OCI-LY1 (cell line): Measurements from ENCODE around the gene GALR3.

ENCODE experiments used
- H2AFZ ChIP-seq: fragments of 200-600 bp; sonication (generic), shearing (Covaris generic); 2 replicates; pipeline ENCODE4 v1.6.0; 2014; ENCODE audit warnings: antibody characterized with exemption, mild to moderate bottlenecking, low read length
- H3F3A ChIP-seq: fragments of 200-600 bp; sonication (generic), shearing (Covaris generic); 2 replicates; pipeline ENCODE4 v1.6.0; 2014; ENCODE audit warnings: mild to moderate bottlenecking, antibody characterized with exemption, low read length, moderate library complexity; ENCODE audit not compliant: insufficient read depth
- H3K27ac ChIP-seq: fragments of 200-600 bp; sonication (generic); 2 replicates; pipeline ENCODE4 v1.5.1; 2014; ENCODE audit warnings: low read length, mixed run types, mild to moderate bottlenecking, low read depth; ENCODE audit not compliant: poor library complexity, severe bottlenecking
- H3K27me3 ChIP-seq: fragments of 200-600 bp; sonication (generic); 2 replicates; pipeline ENCODE4 v1.6.0; 2014; ENCODE audit warnings: antibody characterized with exemption, mild to moderate bottlenecking, low read length, moderate library complexity; ENCODE audit not compliant: insufficient read depth
- H3K36me3 ChIP-seq: fragments of 200-600 bp; sonication (generic); 2 replicates; pipeline ENCODE4 v1.6.1; 2014; ENCODE audit warnings: mild to moderate bottlenecking, antibody characterized with exemption, low read length, moderate library complexity, mixed read lengths; ENCODE audit not compliant: insufficient read depth
- H3K4me1 ChIP-seq: fragments of 200-600 bp; sonication (generic); 2 replicates; pipeline ENCODE4 v1.5.1; 2014; ENCODE audit warnings: mild to moderate bottlenecking, low read length, moderate library complexity; ENCODE audit not compliant: insufficient read depth, severe bottlenecking
- H3K4me2 ChIP-seq: fragments of 200-600 bp; sonication (generic), shearing (Covaris generic); 2 replicates; pipeline ENCODE4 v1.6.1; 2014; ENCODE audit warnings: low read length
- H3K4me3 ChIP-seq: fragments of 200-600 bp; sonication (generic); 2 replicates; pipeline ENCODE4 v1.5.1; 2014; ENCODE audit warnings: low read length, low read depth, mild to moderate bottlenecking, mixed read lengths; ENCODE audit not compliant: poor library complexity, severe bottlenecking
- H3K79me2 ChIP-seq: fragments of 200-600 bp; shearing (Covaris generic); 2 replicates; pipeline ENCODE4 v1.6.1; 2016; ENCODE audit warnings: mixed run types, low read length, mixed read lengths; ENCODE audit not compliant: insufficient read depth
- H3K9ac ChIP-seq: fragments of 200-600 bp; sonication (generic), shearing (Covaris generic); 2 replicates; pipeline ENCODE4 v1.6.1; 2014; ENCODE audit warnings: mild to moderate bottlenecking, low read length, mixed read lengths
- H3K9me2 ChIP-seq: fragments of 200-600 bp; sonication (generic), shearing (Covaris generic); 2 replicates; pipeline ENCODE4 v1.6.1; 2014; ENCODE audit warnings: low read depth, mild to moderate bottlenecking, low read length, mixed read lengths
- H3K9me3 ChIP-seq: fragments of 200-600 bp; shearing (Covaris generic); 2 replicates; pipeline ENCODE4 v1.6.1; 2014; ENCODE audit warnings: low read length, mixed read lengths
- H4K20me1 ChIP-seq: fragments of 200-600 bp; sonication (generic), shearing (Covaris generic); 2 replicates; pipeline ENCODE4 v1.6.0; 2016; ENCODE audit warnings: mild to moderate bottlenecking, low read length; ENCODE audit not compliant: insufficient read depth
- CTCF ChIP-seq: fragments of 200-600 bp; sonication (generic), shearing (Covaris generic); IDR thresholded peaks from 2 replicates; pipeline ENCODE4 v1.5.1; 2017; ENCODE audit warnings: mild to moderate bottlenecking, antibody characterized with exemption, low read length, moderate library complexity, mixed read lengths
- EZH2 ChIP-seq: fragments of 200-600 bp; sonication (generic), shearing (Covaris generic); IDR thresholded peaks from 2 replicates; pipeline ENCODE4 v1.8.0; 2017; ENCODE audit warnings: borderline replicate concordance, mixed run types, mild to moderate bottlenecking, antibody characterized with exemption, low read length, moderate library complexity, mixed read lengths

Gene GALR3

DNA sequence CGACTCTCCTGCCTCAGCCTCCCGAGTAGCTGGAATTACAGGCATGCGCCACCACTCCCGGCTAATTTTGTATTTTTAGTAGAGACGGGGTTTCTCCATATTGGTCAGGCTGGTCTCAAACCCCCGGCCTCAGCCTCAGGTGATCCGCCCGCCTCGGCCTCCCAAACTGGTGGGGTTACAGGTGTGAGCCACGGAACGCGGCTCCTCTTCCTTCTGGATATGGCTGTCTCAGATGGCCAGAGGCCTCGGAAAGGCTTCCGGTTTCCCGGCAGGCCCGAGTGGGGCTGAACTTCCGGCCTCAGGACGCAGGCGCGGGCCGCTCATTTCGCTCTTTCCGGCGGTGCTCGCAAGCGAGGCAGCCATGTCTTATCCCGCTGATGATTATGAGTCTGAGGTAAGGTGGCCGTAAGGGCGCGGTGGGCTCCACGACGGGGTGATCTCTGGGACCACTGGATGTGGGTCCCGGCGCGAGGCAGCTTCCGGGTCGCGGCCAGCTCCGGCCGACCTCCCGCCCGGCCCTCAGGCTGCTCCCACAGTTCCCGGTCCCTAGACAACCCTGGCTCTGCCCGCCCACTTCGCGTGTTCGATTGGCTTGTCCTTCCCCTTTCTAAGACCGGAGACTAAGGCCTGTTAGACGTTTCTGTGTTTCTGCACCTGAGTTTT lies 26.0 kb downstream of the GALR3 start, which contains the start of gene EIF3L:
EIF3L (plus strand) TSS at position 331 of the 663 bp plus-strand sequence; CDS start at position 362, 31 bp downstream.
- Histone ChIP-seq H3K36me3 (peaks cover 38% of the 10 kb centered on the region), H3K9me2 (no peaks in the 10 kb centered on the region), H3K4me3 (peak within 1 kb of the TSS; percentile 95), H3K4me1 (peaks cover 24% of the 10 kb centered on the region), H3F3A (no peaks in the 10 kb centered on the region), H3K27me3 (no peaks in the 10 kb centered on the region), H3K9ac (peak within 1 kb of the TSS; percentile 95), H3K27ac (peak within 1 kb of the TSS; percentile 77), H3K4me2 (peak within 1 kb of the TSS; percentile 100), H4K20me1 (no peaks in the 10 kb centered on the region), H2AFZ (no peak within 1 kb of the TSS), H3K9me3 (0 out of 2 replicates have a peak, but pooled peaks cover 5% of the 10 kb centered on the region), H3K79me2 (peaks cover 21% of the 10 kb centered on the region)
- TF ChIP-seq EZH2 (no peak), CTCF (no peak)

GRCh38 chr22:37850801-37851200 lies 27.6 kb downstream of the GALR3 start:
- Histone ChIP-seq H3K27me3 (no peaks in the 10 kb centered on the region), H3K9me3 (no peaks in the 10 kb centered on the region), H3F3A (no peaks in the 10 kb centered on the region), H3K4me3 (peak overlapping the region; percentile 95), H3K9me2 (no peaks in the 10 kb centered on the region), H3K27ac (no peak overlapping the region), H2AFZ (no peak overlapping the region), H3K4me1 (peaks cover 24% of the 10 kb centered on the region), H4K20me1 (no peaks in the 10 kb centered on the region), H3K79me2 (peaks cover 21% of the 10 kb centered on the region), H3K4me2 (peak overlapping the region; percentile 100), H3K9ac (peak overlapping the region; percentile 95; the same call in 1 of the 2 replicates), H3K36me3 (peaks cover 53% of the 10 kb centered on the region)
- TF ChIP-seq CTCF, result no peak
- no peak for TF ChIP-seq EZH2

GRCh38 chr22:37852418-37852817 lies 29.2 kb downstream of the GALR3 start:
- H3K4me1 ChIP-seq, result peaks cover 24% of the 10 kb centered on the region
- no peaks in the 10 kb centered on the region for H4K20me1 ChIP-seq
- H3K9me2 ChIP-seq, result no peaks in the 10 kb centered on the region
- H3K9ac ChIP-seq, result no peak overlapping the region
- H3K4me3 ChIP-seq, result no peak overlapping the region
- no peak overlapping the region for H3K4me2 ChIP-seq
- H3K27me3 ChIP-seq, result no peaks in the 10 kb centered on the region
- peaks cover 21% of the 10 kb centered on the region for H3K79me2 ChIP-seq
- H3K36me3 ChIP-seq, result peaks cover 53% of the 10 kb centered on the region
- H3F3A ChIP-seq, result no peaks in the 10 kb centered on the region
- TF ChIP-seq EZH2 (no peak), CTCF (no peak)
- H3K27ac ChIP-seq, result no peak overlapping the region
- H3K9me3 ChIP-seq, result no peaks in the 10 kb centered on the region
- H2AFZ ChIP-seq, result no peak overlapping the region
